Mesendoderm (in vitro differentiated cells): Measurements from ENCODE around the gene ITFG1.

Experiments used
- DNase-seq: peaks from one replicate; pipeline ENCODE4 v3.0.0; 2013
- H2AK5ac ChIP-seq: 2 replicates; pipeline ENCODE4 v1.6.1; 2013; ENCODE audit warnings: low read length, inconsistent platforms
- H2BK120ac ChIP-seq: 2 replicates; pipeline ENCODE4 v1.6.1; 2013; ENCODE audit warnings: low read depth, mild to moderate bottlenecking, low read length, moderate library complexity, mixed read lengths
- H2BK15ac ChIP-seq: replicated peaks from 2 replicates; pipeline ENCODE4 v1.6.1; 2013; ENCODE audit warnings: low read depth, mild to moderate bottlenecking, moderate library complexity
- H2BK5ac ChIP-seq: 2 replicates; pipeline ENCODE4 v1.6.1; 2013; ENCODE audit warnings: low read length, inconsistent platforms
- H3K18ac ChIP-seq: 2 replicates; pipeline ENCODE4 v1.6.1; 2013; ENCODE audit warnings: mild to moderate bottlenecking, low read length, mixed read lengths
- H3K23ac ChIP-seq: one replicate; pipeline ENCODE4 v1.6.1; 2013; ENCODE audit warnings: low read length
- H3K27ac ChIP-seq: 2 replicates; pipeline ENCODE4 v1.5.1; 2013; ENCODE audit warnings: low read depth, mild to moderate bottlenecking, inconsistent platforms, low read length, moderate library complexity
- H3K27me3 ChIP-seq: 2 replicates; pipeline ENCODE4 v1.6.1; 2013; ENCODE audit warnings: low read length, control low read depth, mild to moderate bottlenecking, inconsistent platforms; ENCODE audit not compliant: insufficient read depth, poor library complexity
- H3K36me3 ChIP-seq: 2 replicates; pipeline ENCODE4 v1.6.1; 2013; ENCODE audit warnings: low read length, inconsistent platforms; ENCODE audit not compliant: control insufficient read depth, insufficient read depth
- H3K4ac ChIP-seq: one replicate; pipeline ENCODE4 v1.6.1; 2013; ENCODE audit warnings: low read depth, mild to moderate bottlenecking, low read length, moderate library complexity
- H3K4me1 ChIP-seq: 2 replicates; pipeline ENCODE4 v1.6.1; 2013; ENCODE audit warnings: low read depth, low read length, inconsistent platforms; ENCODE audit not compliant: control insufficient read depth
- H3K4me2 ChIP-seq: 2 replicates; pipeline ENCODE4 v1.6.1; 2013; ENCODE audit warnings: low read length
- H3K4me3 ChIP-seq: 2 replicates; pipeline ENCODE4 v1.5.1; 2013; ENCODE audit warnings: mild to moderate bottlenecking, low read length
- H3K56ac ChIP-seq: one replicate; pipeline ENCODE4 v1.6.1; 2013; ENCODE audit warnings: low read length
- H3K79me1 ChIP-seq: 2 replicates; pipeline ENCODE4 v1.6.1; 2013; ENCODE audit warnings: low read length, inconsistent platforms
- H3K79me2 ChIP-seq: 2 replicates; pipeline ENCODE4 v1.6.1; 2013; ENCODE audit warnings: mild to moderate bottlenecking, low read length; ENCODE audit not compliant: control insufficient read depth, insufficient read depth
- H3K9ac ChIP-seq: 2 replicates; pipeline ENCODE4 v1.6.1; 2013; ENCODE audit warnings: low read length, inconsistent platforms
- H4K5ac ChIP-seq: one replicate; pipeline ENCODE4 v1.6.1; 2013; ENCODE audit warnings: low read length
- H4K8ac ChIP-seq: one replicate; pipeline ENCODE4 v1.6.1; 2013; ENCODE audit warnings: low read depth, mild to moderate bottlenecking, control low read depth, low read length, moderate library complexity
- WGBS: extraction: QIAGEN DNeasy Blood & Tissue Kit; methylation state at CpG from one replicate; pipeline ENCODE4 v1.1.7; 2013; ENCODE audit warnings: low lambda C conversion rate, missing lambda C conversion rate; ENCODE audit not compliant: insufficient coverage; ENCODE audit errors: extremely low coverage; 5-methylcytosine and 5-hydroxymethylcytosine counted together

Gene ITFG1

DNA sequence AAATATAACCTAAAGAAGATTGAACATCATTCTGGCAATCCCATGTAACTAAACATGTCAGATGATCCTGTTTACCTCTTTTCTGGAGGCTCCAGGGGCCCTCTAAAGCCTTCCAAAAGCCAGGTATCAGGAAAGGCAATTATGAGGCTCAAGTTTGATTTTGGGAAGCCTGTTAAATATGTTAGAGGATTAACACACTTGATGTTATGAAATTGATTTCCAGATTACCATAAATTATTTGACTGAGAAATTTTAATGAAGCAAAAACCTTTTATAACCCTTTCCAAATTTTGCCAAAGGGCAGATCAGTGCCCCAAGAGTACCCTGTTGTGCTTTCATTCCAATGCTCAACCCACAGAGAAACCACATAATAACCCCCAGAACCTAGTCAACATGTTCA lies 29.6 kb upstream of the ITFG1 start:
- H2BK15ac ChIP-seq: no peak overlapping the region
- H4K8ac ChIP-seq: no peak overlapping the region
- H3K9ac ChIP-seq: no peak overlapping the region
- H3K18ac ChIP-seq: no peak overlapping the region
- H3K79me2 ChIP-seq: no peaks in the 10 kb centered on the region
- no peak overlapping the region for H3K4ac ChIP-seq
- no peaks in the 10 kb centered on the region for H3K4me1 ChIP-seq
- H3K27me3 ChIP-seq: no peaks in the 10 kb centered on the region
- no peak overlapping the region for H3K56ac ChIP-seq
- no peaks in the 10 kb centered on the region for H3K36me3 ChIP-seq
- DNase-seq: no peak
- no peaks in the 10 kb centered on the region for H3K79me1 ChIP-seq
- H3K23ac ChIP-seq: no peak overlapping the region
- H3K27ac ChIP-seq: no peak overlapping the region
- no peak overlapping the region for H2BK5ac ChIP-seq
- no peak overlapping the region for H2AK5ac ChIP-seq
- no peak overlapping the region for H2BK120ac ChIP-seq
- no peak overlapping the region for H3K4me3 ChIP-seq
- no peak overlapping the region for H3K4me2 ChIP-seq
- H4K5ac ChIP-seq: no peak overlapping the region

DNA sequence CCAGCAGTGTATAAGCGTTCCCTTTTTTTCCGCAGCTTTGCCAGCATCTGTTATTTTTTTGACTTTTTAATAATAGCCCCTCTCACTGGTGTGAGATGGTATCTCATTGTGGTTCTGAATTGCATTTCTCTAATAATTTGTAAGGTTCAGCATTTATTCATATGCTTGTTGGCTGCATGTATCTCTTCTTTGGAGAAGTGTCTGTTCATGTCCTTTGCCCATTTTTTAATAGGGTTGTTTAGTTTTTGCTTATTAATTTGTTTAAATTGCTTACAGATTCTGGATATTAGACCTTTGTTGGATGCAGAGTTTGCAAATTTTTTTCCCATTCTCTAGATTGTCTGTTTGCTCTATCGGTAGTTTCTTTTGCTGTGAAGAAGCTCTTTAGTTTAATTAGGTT lies 27.2 kb upstream of the ITFG1 start:
- Histone ChIP-seq H3K4ac (no peak overlapping the region), H3K4me2 (no peak overlapping the region), H3K9ac (no peak overlapping the region), H3K18ac (no peak overlapping the region), H3K27me3 (no peaks in the 10 kb centered on the region), H2BK120ac (no peak overlapping the region), H3K4me3 (no peak overlapping the region), H3K79me2 (no peaks in the 10 kb centered on the region), H3K23ac (no peak overlapping the region), H2AK5ac (no peak overlapping the region), H4K5ac (no peak overlapping the region), H3K36me3 (no peaks in the 10 kb centered on the region), H3K56ac (no peak overlapping the region), H2BK5ac (no peak overlapping the region), H3K4me1 (no peaks in the 10 kb centered on the region), H3K27ac (no peak overlapping the region), H3K79me1 (no peaks in the 10 kb centered on the region), H2BK15ac (no peak overlapping the region), H4K8ac (no peak overlapping the region)
- no peak for DNase-seq
- WGBS: no CpG with 5 or more reads among the region's 3 CpGs

DNA sequence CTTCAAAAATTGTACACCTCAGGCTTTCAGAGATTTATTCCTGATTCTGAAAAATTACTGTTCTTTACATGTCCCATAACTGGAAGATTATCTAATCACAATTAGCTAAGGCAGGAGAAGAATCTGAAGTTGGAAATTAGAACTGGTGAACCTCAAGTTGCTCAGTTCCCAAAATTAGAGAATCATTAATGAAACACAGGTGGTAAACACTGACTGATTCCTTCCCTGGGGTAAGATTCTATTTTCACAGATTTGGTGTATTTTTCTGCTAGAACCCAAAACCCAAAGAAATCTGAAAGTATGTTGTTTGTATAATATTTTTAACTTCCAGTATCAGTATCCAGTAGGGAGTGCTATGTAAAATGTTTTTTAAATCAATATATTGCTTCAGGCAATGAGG lies 26.0 kb upstream of the ITFG1 start:
- H4K5ac ChIP-seq: no peak overlapping the region
- H3K23ac ChIP-seq: no peak overlapping the region
- H3K4me1 ChIP-seq: no peaks in the 10 kb centered on the region
- no peak overlapping the region for H3K9ac ChIP-seq
- H3K4ac ChIP-seq: no peak overlapping the region
- no peaks in the 10 kb centered on the region for H3K27me3 ChIP-seq
- H3K36me3 ChIP-seq: no peaks in the 10 kb centered on the region
- H2BK120ac ChIP-seq: no peak overlapping the region
- H3K4me3 ChIP-seq: no peak overlapping the region
- no peak overlapping the region for H2BK15ac ChIP-seq
- H3K4me2 ChIP-seq: no peak overlapping the region
- H4K8ac ChIP-seq: no peak overlapping the region
- H3K79me2 ChIP-seq: no peaks in the 10 kb centered on the region
- no peak overlapping the region for H3K27ac ChIP-seq
- no peak overlapping the region for H3K56ac ChIP-seq
- no peaks in the 10 kb centered on the region for H3K79me1 ChIP-seq
- no peak overlapping the region for H3K18ac ChIP-seq
- DNase-seq: no peak
- H2BK5ac ChIP-seq: no peak overlapping the region
- H2AK5ac ChIP-seq: no peak overlapping the region

DNA sequence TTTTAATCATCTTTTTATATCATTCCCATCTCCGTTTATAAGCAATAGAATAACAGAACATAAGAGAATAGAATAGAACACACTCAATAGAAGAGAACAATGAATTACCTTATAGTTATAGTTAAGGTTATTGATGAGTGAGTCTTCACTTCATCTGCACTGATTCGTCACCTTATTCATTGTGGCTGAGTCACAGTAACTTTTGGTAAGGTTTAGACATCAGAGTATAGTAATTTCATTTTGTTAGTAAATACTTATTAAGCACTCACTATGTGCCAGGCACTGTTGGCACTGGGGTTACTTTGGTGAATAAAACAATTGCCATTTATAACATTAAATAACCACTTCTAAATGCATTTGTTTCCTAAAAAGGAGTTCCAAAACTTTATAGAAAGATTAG lies 22.8 kb upstream of the ITFG1 start:
- no peaks in the 10 kb centered on the region for H3K79me2 ChIP-seq
- no CpG with 5 or more reads among the region's 2 CpGs for WGBS
- no peak overlapping the region for H2BK120ac ChIP-seq
- H4K5ac ChIP-seq: no peak overlapping the region
- no peak overlapping the region for H4K8ac ChIP-seq
- no peak overlapping the region for H3K23ac ChIP-seq
- no peak overlapping the region for H3K18ac ChIP-seq
- no peak for DNase-seq
- H3K27me3 ChIP-seq: no peaks in the 10 kb centered on the region
- no peaks in the 10 kb centered on the region for H3K36me3 ChIP-seq
- H3K79me1 ChIP-seq: peaks cover 2% of the 10 kb centered on the region
- H3K9ac ChIP-seq: no peak overlapping the region
- no peak overlapping the region for H3K4me3 ChIP-seq
- no peak overlapping the region for H3K4ac ChIP-seq
- peaks cover 3% of the 10 kb centered on the region for H3K4me1 ChIP-seq
- H3K4me2 ChIP-seq: no peak overlapping the region
- H2BK15ac ChIP-seq: no peak overlapping the region
- no peak overlapping the region for H2AK5ac ChIP-seq
- no peak overlapping the region for H3K56ac ChIP-seq
- H2BK5ac ChIP-seq: no peak overlapping the region
- H3K27ac ChIP-seq: no peak overlapping the region

DNA sequence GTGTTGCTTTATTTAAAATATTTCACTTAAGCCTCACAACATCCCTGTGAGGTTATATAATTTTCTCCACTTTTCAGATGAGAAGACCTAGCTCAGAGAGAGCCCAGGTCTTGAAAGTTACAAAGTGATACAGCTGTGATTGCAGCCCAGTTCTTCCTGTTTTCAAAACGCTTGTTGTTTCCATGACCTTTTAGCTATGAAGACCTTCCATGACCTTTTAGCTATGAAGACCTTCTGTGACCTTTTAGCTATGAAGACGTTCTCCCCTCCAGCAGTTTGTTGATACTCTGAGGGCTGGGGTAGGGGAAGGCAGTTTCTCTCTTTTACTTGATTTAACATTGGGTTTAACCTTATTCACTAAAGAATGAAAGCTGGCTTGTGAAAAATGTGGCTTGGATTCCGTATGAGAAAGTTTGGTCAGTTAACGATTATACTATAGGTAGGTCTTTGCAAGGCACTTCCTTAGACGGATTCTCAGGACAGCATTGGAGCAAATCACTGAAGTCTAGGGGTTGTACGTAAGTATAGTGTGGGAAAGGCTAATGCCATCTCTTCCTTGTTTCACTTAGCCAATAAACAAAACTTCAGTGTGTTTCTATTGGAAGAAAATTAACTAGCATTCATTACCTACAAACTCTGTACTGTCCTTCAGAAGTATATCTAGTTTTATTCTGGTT lies 21.0 kb upstream of the ITFG1 start:
- H2BK15ac ChIP-seq: no peak overlapping the region
- H4K8ac ChIP-seq: no peak overlapping the region
- H3K4me2 ChIP-seq: no peak overlapping the region
- H3K18ac ChIP-seq: no peak overlapping the region
- H3K27me3 ChIP-seq: no peaks in the 10 kb centered on the region
- H3K4ac ChIP-seq: no peak overlapping the region
- H3K4me1 ChIP-seq: peaks cover 3% of the 10 kb centered on the region
- H3K9ac ChIP-seq: no peak overlapping the region
- H3K4me3 ChIP-seq: no peak overlapping the region
- H3K79me2 ChIP-seq: no peaks in the 10 kb centered on the region
- no peak overlapping the region for H2BK120ac ChIP-seq
- H2BK5ac ChIP-seq: no peak overlapping the region
- no peaks in the 10 kb centered on the region for H3K36me3 ChIP-seq
- no peak overlapping the region for H3K27ac ChIP-seq
- H3K23ac ChIP-seq: no peak overlapping the region
- no peak overlapping the region for H4K5ac ChIP-seq
- H3K79me1 ChIP-seq: peaks cover 2% of the 10 kb centered on the region
- H3K56ac ChIP-seq: no peak overlapping the region
- WGBS: no CpG with 5 or more reads among the region's 6 CpGs
- no peak for DNase-seq
- H2AK5ac ChIP-seq: no peak overlapping the region

DNA sequence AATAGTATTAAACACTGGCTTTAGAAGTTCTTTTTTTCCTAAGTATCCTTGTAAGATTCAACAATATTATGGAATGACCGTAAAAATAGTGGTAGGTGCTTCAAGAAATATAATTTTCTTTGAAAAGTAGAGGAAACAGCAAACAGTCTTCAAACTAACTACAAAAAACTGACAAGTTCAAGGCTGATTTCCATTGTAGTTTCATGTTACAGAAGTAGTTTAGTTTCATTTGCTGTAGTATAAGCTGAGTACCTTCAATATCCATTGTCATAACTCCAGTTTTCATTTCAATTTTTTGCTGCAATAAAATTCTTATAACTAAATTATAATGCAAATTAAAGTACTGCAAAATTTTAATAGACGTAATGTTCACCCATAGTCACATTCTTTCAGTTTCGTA lies 19.5 kb upstream of the ITFG1 start:
- Histone ChIP-seq H3K56ac (no peak overlapping the region), H3K4me3 (no peak overlapping the region), H2BK15ac (no peak overlapping the region), H3K18ac (no peak overlapping the region), H3K27ac (no peak overlapping the region), H4K8ac (no peak overlapping the region), H3K79me1 (peaks cover 2% of the 10 kb centered on the region), H3K4ac (no peak overlapping the region), H3K9ac (no peak overlapping the region), H2BK5ac (no peak overlapping the region), H3K79me2 (no peaks in the 10 kb centered on the region), H2BK120ac (no peak overlapping the region), H4K5ac (no peak overlapping the region), H3K27me3 (no peaks in the 10 kb centered on the region), H3K4me1 (peaks cover 3% of the 10 kb centered on the region), H3K36me3 (no peaks in the 10 kb centered on the region), H3K23ac (no peak overlapping the region), H3K4me2 (no peak overlapping the region), H2AK5ac (no peak overlapping the region)
- DNase-seq: no peak
- no CpG with 5 or more reads among the region's 3 CpGs for WGBS
